ENCODE measurements around the gene COL4A3.

The COL4A3 gene

DNA sequence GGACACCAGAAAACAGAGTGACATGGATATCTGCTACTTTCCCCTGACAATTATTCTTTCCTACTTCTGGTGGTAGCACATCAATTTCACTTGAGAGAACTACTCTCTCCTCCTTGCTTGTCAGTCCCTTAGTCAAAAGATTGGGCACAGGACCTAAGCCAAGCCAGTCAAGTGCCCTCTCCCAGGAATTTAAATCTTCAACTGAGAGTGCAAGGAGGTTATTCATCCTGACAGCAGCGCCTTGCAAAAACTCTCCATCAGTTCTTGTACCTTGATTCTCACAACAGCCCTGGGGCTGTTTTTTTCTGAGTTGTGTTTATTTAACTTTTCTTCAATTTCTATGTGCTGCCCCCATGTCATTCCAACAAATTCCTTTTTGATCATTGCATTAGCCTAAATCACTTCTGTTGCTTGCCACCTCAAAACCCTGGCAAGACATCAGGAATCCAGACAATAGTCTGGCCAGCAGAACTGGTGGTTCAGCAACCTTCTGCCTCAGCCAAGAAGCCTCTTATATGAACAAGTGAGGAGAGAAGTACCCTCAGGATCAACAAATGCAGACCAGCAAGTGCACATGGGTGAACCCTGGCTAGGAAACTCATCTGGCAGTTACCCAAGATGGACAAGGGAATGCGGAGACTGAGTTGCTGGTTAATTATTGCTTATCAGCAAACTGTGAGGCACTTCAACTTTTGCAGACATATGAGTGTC is 19.4 kb downstream of the COL4A3 start:
- Histone ChIP-seq H3K27ac (ENCODE audit: low read length) (no peak overlapping the region), H3K9me3 (ENCODE audit: insufficient read depth, low read length, severe bottlenecking) (no peaks in the 10 kb centered on the region), H3K4me1 (ENCODE audit: insufficient read depth, low read length) (no peaks in the 10 kb centered on the region), H3K27me3 (ENCODE audit: insufficient read depth, low read length, poor library complexity) (no peaks in the 10 kb centered on the region), H3K4me2 (ENCODE audit: insufficient read depth, low read length) (no peak overlapping the region), H3K79me2 (ENCODE audit: insufficient read depth, low read length) (no peaks in the 10 kb centered on the region), H3K9ac (ENCODE audit: low read depth, low read length) (no peak overlapping the region), H3K36me3 (ENCODE audit: insufficient read depth, low read length) (no peaks in the 10 kb centered on the region), H3K4me3 (ENCODE audit: low read depth in 1 of 2, low read length in 2 of 2) (no peak overlapping the region), H2AFZ (ENCODE audit: low read depth, low read length) (no peak overlapping the region), H4K20me1 (ENCODE audit: insufficient read depth, low read length) (no peaks in the 10 kb centered on the region)
- no peak for TF ChIP-seq EZH2 (IDR thresholded peaks at IDR 0.05; ENCODE audit: borderline replicate concordance, low read depth, low read length, severe bottlenecking)
- TF ChIP-seq, protein P1, sequence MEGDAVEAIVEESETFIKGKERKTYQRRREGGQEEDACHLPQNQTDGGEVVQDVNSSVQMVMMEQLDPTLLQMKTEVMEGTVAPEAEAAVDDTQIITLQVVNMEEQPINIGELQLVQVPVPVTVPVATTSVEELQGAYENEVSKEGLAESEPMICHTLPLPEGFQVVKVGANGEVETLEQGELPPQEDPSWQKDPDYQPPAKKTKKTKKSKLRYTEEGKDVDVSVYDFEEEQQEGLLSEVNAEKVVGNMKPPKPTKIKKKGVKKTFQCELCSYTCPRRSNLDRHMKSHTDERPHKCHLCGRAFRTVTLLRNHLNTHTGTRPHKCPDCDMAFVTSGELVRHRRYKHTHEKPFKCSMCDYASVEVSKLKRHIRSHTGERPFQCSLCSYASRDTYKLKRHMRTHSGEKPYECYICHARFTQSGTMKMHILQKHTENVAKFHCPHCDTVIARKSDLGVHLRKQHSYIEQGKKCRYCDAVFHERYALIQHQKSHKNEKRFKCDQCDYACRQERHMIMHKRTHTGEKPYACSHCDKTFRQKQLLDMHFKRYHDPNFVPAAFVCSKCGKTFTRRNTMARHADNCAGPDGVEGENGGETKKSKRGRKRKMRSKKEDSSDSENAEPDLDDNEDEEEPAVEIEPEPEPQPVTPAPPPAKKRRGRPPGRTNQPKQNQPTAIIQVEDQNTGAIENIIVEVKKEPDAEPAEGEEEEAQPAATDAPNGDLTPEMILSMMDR (IDR thresholded peaks at IDR 0.05; ENCODE audit: borderline replicate concordance, extremely low read depth, low read length, poor library complexity, severe bottlenecking): no peak
- DNase-seq (no peak), ATAC-seq (ENCODE audit: insufficient read depth, low read depth) (no peak)

DNA sequence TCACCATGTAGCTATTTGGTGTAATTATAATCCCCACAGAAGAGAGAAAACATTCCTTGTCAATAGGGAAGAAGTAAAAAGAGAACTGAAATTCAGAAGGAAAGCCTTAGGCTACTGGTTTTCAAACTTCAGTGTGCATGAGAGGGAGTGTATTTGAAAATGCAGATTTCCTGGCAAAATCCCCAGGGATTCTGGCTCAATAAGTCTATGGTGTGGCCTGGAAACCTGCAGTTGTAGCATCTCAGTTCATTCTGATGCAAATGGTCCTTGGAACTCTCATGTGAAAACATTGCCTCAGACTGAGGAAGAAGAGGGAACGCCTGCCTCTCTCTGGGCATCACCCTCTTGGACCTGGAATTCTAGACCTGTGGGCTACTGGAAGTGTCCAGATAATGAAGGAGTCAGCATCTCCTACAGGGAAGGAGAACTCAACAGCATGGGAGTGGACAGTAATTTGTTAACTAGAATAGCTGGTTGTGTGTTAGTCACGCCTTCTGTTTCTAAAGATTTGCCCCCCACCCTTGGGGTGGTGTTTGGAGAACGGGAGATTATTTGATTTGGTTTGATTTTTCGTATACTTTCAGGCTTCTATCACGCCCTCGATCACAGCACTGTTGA is 21.3 kb downstream of the COL4A3 start:
- no peak for DNase-seq
- H3K27ac ChIP-seq (ENCODE audit: low read length): no peak overlapping the region
- H3K36me3 ChIP-seq (ENCODE audit: insufficient read depth, low read length): no peaks in the 10 kb centered on the region
- H3K4me3 ChIP-seq (ENCODE audit: low read depth in 1 of 2, low read length in 2 of 2): no peak overlapping the region
- H3K27me3 ChIP-seq (ENCODE audit: insufficient read depth, low read length, poor library complexity): no peaks in the 10 kb centered on the region
- no peaks in the 10 kb centered on the region for H4K20me1 ChIP-seq (ENCODE audit: insufficient read depth, low read length)
- no peak for TF ChIP-seq EZH2 (IDR thresholded peaks at IDR 0.05; ENCODE audit: borderline replicate concordance, low read depth, low read length, severe bottlenecking)
- TF ChIP-seq, protein P1 (IDR thresholded peaks at IDR 0.05; ENCODE audit: borderline replicate concordance, extremely low read depth, low read length, poor library complexity, severe bottlenecking): no peak
- no peak overlapping the region for H3K9ac ChIP-seq (ENCODE audit: low read depth, low read length)
- no peaks in the 10 kb centered on the region for H3K4me1 ChIP-seq (ENCODE audit: insufficient read depth, low read length)
- H3K79me2 ChIP-seq (ENCODE audit: insufficient read depth, low read length): no peaks in the 10 kb centered on the region
- H2AFZ ChIP-seq (ENCODE audit: low read depth, low read length): no peak overlapping the region
- no peak for ATAC-seq (ENCODE audit: insufficient read depth, low read depth)
- H3K9me3 ChIP-seq (ENCODE audit: insufficient read depth, low read length, severe bottlenecking): no peaks in the 10 kb centered on the region
- no peak overlapping the region for H3K4me2 ChIP-seq (ENCODE audit: insufficient read depth, low read length)

DNA sequence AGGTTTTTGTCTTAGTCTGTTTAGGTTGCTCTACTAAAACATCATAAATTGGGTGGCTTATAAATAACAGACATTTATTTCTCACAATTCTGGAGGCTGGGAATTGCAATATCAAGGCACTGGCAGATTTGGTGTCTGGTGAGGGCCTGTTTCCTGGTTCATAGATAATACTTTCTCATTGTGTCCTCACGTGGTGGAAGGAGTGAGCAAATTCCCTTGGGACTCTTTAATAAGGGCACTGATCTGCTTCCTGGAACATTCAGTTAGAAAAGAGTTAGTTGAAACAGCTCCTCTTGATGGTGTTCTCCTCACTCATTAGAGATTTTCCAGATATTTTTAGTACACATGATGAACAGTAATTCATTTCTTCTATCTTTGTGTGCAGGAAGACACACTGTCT is 22.3 kb downstream of the COL4A3 start:
- TF ChIP-seq, protein P1 (IDR thresholded peaks at IDR 0.05; ENCODE audit: borderline replicate concordance, extremely low read depth, low read length, poor library complexity, severe bottlenecking): no peak
- no peak for TF ChIP-seq EZH2 (IDR thresholded peaks at IDR 0.05; ENCODE audit: borderline replicate concordance, low read depth, low read length, severe bottlenecking)
- no peak overlapping the region for H3K9ac ChIP-seq (ENCODE audit: low read depth, low read length)
- H3K4me2 ChIP-seq (ENCODE audit: insufficient read depth, low read length): no peak overlapping the region
- no peaks in the 10 kb centered on the region for H3K4me1 ChIP-seq (ENCODE audit: insufficient read depth, low read length)
- no peak for DNase-seq
- no peaks in the 10 kb centered on the region for H3K9me3 ChIP-seq (ENCODE audit: insufficient read depth, low read length, severe bottlenecking)
- H3K27ac ChIP-seq (ENCODE audit: low read length): no peak overlapping the region
- H2AFZ ChIP-seq (ENCODE audit: low read depth, low read length): no peak overlapping the region
- H3K79me2 ChIP-seq (ENCODE audit: insufficient read depth, low read length): no peaks in the 10 kb centered on the region
- no peak for ATAC-seq (ENCODE audit: insufficient read depth, low read depth)
- no peaks in the 10 kb centered on the region for H3K27me3 ChIP-seq (ENCODE audit: insufficient read depth, low read length, poor library complexity)
- H4K20me1 ChIP-seq (ENCODE audit: insufficient read depth, low read length): no peaks in the 10 kb centered on the region
- no peak overlapping the region for H3K4me3 ChIP-seq (ENCODE audit: low read depth in 1 of 2, low read length in 2 of 2)
- H3K36me3 ChIP-seq (ENCODE audit: insufficient read depth, low read length): no peaks in the 10 kb centered on the region

Measured in DND-41 (cell line).